ENCODE measurements around the gene RBM33. TPM values are rescaled to one million over a fixed set of nuclear protein-coding genes. Genes with fewer than 3 reads are reported as not detected.
A peak's percentile ranks its signal among the peaks of the same experiment; 100 is the strongest.

The RBM33 gene
- total and polyA plus RNA-seq, 2 of the 13 experiments (the other 11 are each of a cell fraction or from before 2014, with no cell fraction given), result 12.4 to 28.9 TPM

DNA sequence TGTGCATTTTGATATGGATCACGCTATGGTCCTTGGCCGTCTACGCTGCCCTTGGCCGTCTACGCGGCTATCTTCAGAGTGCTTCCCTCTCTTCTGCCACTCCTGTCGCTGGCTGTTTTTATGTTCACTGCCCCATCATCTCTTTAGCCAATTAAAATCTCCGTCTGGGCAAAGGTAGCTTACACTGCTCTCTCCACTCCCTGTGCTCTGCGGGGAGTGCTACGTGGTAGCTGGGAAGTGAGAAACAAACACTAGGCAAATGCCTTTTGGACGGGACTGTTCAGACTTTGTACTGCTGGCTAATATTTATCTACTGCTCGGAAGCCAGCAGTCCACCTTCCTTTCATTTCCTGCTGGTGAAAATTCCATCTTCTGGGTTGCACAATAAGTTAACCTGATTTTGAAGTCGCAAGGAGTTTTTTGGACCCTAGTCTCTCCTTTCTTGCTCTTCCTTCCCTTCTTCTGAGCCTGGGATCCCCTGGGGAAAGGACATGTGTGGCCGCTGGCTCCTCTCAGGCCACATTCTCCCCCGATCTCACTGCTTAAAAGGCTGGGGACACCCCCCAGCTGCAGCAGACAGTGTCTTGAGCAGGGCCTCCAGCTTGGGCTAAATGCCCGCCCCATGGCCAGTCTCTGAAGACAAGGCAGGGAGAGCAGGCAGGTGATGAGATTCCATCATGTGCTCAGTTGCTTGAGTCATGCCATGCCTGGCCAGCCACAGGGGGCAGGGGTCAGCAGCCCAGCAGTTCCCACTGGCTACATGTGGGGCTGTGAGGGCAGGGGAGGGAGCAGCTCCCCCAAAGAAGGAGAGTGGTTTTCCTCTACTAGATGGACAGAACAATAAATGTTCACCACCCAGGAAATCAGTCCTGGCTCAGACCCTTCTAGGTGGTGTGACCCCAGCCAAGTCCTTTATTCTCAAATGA lies 25.5 kb upstream of the RBM33 start (continued):
- TF ChIP-seq DMAP1 (CRISPR knock-in tag; IDR thresholded peaks at IDR 0.05) (peak; percentile 80; the same call in 1 of the 2 replicates), ELF4 (CRISPR knock-in tag; IDR thresholded peaks at IDR 0.05; ENCODE audit: borderline replicate concordance) (no peak), BRD4 (CRISPR knock-in tag; IDR thresholded peaks at IDR 0.05) (peak; percentile 74; the same call in 1 of the 2 replicates), NR2F2 (IDR thresholded peaks at IDR 0.05; ENCODE audit: borderline replicate concordance, low read depth) (no peak; the same call in 1 of the 2 replicates), ELF3 (CRISPR knock-in tag; IDR thresholded peaks at IDR 0.05) (peak; percentile 86), TARDBP (CRISPR knock-in tag; IDR thresholded peaks at IDR 0.05) (peak; percentile 67), BORCS8-MEF2B (CRISPR knock-in tag; IDR thresholded peaks at IDR 0.05) (0 out of 2 replicates have a peak, but pooled peaks have one; percentile 15), NFATC3 (CRISPR knock-in tag; IDR thresholded peaks at IDR 0.05) (no peak), GTF3A (CRISPR knock-in tag; conservative IDR thresholded peaks at IDR 0.05) (no peak), ZNF674 (CRISPR knock-in tag; IDR thresholded peaks at IDR 0.05; ENCODE audit: low read depth) (no peak), JUND (CRISPR knock-in tag; IDR thresholded peaks at IDR 0.05) (peak; percentile 49; the same call in 1 of the 2 replicates), KLF15 (CRISPR knock-in tag; IDR thresholded peaks at IDR 0.05; ENCODE audit: borderline replicate concordance) (no peak; the same call in 1 of the 2 replicates), SOX6 (IDR thresholded peaks at IDR 0.05) (no peak), SOX6 (CRISPR knock-in tag; IDR thresholded peaks at IDR 0.05) (peak; percentile 92), ZNF567 (CRISPR knock-in tag; IDR thresholded peaks at IDR 0.05; ENCODE audit: borderline replicate concordance) (no peak; the same call in 1 of the 2 replicates), PRPF4 (IDR thresholded peaks at IDR 0.05; ENCODE audit: low read depth, low read length, poor library complexity, severe bottlenecking) (no peak), HMG20B (CRISPR knock-in tag; conservative IDR thresholded peaks at IDR 0.05) (peak; percentile 64; the same call in 1 of the 2 replicates), MED8 (CRISPR knock-in tag; IDR thresholded peaks at IDR 0.05; ENCODE audit: insufficient replicate concordance) (peak; percentile 79), ZNF207 (IDR thresholded peaks at IDR 0.05; ENCODE audit: borderline replicate concordance) (no peak), PAF1 (CRISPR knock-in tag; IDR thresholded peaks at IDR 0.05) (no peak), ZBTB42 (CRISPR knock-in tag; IDR thresholded peaks at IDR 0.05) (no peak), POLR2AphosphoS5 (IDR thresholded peaks at IDR 0.05; ENCODE audit: low read depth, low read length) (peak; percentile 79), KDM2A (CRISPR knock-in tag; IDR thresholded peaks at IDR 0.05; ENCODE audit: borderline replicate concordance, low read depth) (no peak; the same call in 1 of the 2 replicates), ZFP62 (CRISPR knock-in tag; IDR thresholded peaks at IDR 0.05) (no peak), RBM22 (optimal IDR thresholded peaks at IDR 0.05; ENCODE audit: low read length) (no peak), ZNF569 (CRISPR knock-in tag; IDR thresholded peaks at IDR 0.05; ENCODE audit: borderline replicate concordance) (no peak), ZNF383 (CRISPR knock-in tag; IDR thresholded peaks at IDR 0.05; ENCODE audit: borderline replicate concordance) (no peak)
- TF ChIP-seq, protein P1, sequence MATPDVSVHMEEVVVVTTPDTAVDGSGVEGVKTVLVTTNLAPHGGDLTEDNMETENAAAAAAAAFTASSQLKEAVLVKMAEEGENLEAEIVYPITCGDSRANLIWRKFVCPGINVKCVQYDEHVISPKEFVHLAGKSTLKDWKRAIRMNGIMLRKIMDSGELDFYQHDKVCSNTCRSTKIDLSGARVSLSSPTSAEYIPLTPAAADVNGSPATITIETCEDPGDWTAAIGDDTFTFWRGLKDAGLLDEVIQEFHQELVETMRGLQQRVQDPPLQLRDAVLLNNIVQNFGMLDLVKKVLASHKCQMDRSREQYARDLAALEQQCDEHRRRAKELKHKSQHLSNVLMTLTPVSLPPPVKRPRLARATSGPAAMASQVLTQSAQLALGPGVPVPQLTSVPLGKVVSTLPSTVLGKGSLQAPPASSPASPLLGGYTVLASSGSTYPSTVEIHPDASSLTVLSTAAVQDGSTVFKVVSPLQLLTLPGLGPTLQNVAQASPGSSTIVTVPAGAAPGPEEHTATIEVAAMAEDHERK (CRISPR knock-in tag; IDR thresholded peaks at IDR 0.05; ENCODE audit: low read depth), result no peak
- TF ChIP-seq, protein P2, sequence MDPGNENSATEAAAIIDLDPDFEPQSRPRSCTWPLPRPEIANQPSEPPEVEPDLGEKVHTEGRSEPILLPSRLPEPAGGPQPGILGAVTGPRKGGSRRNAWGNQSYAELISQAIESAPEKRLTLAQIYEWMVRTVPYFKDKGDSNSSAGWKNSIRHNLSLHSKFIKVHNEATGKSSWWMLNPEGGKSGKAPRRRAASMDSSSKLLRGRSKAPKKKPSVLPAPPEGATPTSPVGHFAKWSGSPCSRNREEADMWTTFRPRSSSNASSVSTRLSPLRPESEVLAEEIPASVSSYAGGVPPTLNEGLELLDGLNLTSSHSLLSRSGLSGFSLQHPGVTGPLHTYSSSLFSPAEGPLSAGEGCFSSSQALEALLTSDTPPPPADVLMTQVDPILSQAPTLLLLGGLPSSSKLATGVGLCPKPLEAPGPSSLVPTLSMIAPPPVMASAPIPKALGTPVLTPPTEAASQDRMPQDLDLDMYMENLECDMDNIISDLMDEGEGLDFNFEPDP (CRISPR knock-in tag; conservative IDR thresholded peaks at IDR 0.05), result no peak
